ENCODE results near the gene SATB1. TPM values are rescaled to one million over a fixed set of nuclear protein-coding genes. Genes with fewer than 3 reads are reported as not detected.
A peak's percentile ranks its signal among the peaks of the same experiment; 100 is the strongest.

SATB1 gene
- total and polyA plus RNA-seq, 7 experiments from 2014 or later = 258 to 482 (median 395) TPM

DNA sequence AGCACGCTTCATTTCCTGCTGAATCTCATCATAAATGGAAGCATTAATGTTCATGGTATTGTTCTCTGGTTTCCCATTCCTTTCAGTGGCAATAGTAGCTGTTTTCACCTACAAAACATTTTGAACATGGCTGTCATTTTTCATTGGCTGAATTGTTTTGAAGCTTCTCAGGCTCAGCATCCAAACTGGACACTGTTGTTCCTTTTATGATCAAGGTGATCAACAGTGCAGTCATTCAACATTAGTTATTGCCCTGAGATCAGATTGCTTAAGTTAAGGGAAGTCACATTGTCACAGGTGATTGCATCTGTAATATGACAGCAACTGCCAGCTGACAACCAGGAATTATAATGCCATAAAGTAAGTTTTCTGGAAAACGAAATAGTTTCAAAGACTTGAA, 46.9 kb downstream of the SATB1 start:
- Histone ChIP-seq H3K27ac (ENCODE audit: low read depth, low read length) (no peak overlapping the region), H3K27me3 (ENCODE audit: control insufficient read depth in 2 of 2, insufficient read depth in 2 of 2, low read length in 2 of 2) (no peaks in the 10 kb centered on the region), H3K4me3 (ENCODE audit: low read length) (no peak overlapping the region), H3K9me3 (ENCODE audit: control insufficient read depth in 2 of 3, low read length in 3 of 3) (no peaks in the 10 kb centered on the region), H3K4me1 (ENCODE audit: control insufficient read depth in 2 of 2, insufficient read depth in 2 of 2, low read length in 2 of 2) (peaks cover 4 to 76% of the 10 kb centered on the region in 2 donors), H3K36me3 (ENCODE audit: control insufficient read depth in 2 of 3, insufficient read depth in 3 of 3, low read length in 3 of 3) (peaks cover 0 to 43% (median 22%) of the 10 kb centered on the region in 3 experiments)
- H3K9me3 Mint-ChIP-seq = no peaks in the 10 kb centered on the region
- ChIA-PET CTCF (interaction anchor here (1.4 kb wide), 1 partner anchor 9 kb away, joined by 3 read pairs; no protein-coding TSS in a partner anchor), POLR2A (interaction anchor here (0.9 to 1.1 kb wide), 2 partner anchors 20 to 53 kb away, joined by 3 to 4 read pairs; no protein-coding TSS in a partner anchor)
- peaks cover 7 to 52% (median 45%) of the 10 kb centered on the region in 5 donors for H3K36me3 Mint-ChIP-seq
- no peaks in the 10 kb centered on the region for H3K27me3 Mint-ChIP-seq
- peaks cover 38 to 98% (median 89%) of the 10 kb centered on the region in 7 donors for H3K4me1 Mint-ChIP-seq
- intact Hi-C loops (cut with micrococcal nuclease) = no loop called here
- ATAC-seq = no peak
- H3K27ac Mint-ChIP-seq = peak overlapping the region; percentile 30 to 88 (median 65)
- peak overlapping the region in 7 of 10 donors; percentile 10 to 61 (median 41) for H3K4me3 Mint-ChIP-seq
- no peak for DNase-seq

DNA sequence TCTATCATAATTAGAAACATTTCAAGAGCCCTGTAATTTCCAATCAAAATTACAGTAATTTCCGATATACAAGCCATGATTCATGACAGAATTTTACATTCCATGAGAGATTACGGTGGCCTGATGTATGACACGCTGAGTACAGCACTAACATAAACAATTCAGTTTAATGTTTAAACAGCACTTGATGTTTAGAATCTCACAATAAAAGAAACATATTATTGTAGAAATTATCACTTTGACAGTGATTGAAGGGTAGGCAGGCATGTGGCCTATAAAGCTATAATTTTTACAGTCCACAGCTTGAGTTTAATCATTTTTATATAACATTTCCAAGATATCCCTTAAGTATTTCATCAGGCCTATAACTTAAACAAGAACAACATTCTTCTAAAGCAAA, 48.5 kb downstream of the SATB1 start:
- Mint-ChIP-seq H3K9me3 (no peaks in the 10 kb centered on the region), H3K4me3 (peak overlapping the region in 2 of 10 donors; percentile 61 to 82), H3K36me3 (peaks cover 7 to 53% (median 43%) of the 10 kb centered on the region in 5 donors), H3K4me1 (peaks cover 47 to 99% (median 92%) of the 10 kb centered on the region in 7 donors), H3K27ac (peak overlapping the region in 2 of 9 donors; percentile 32 to 81), H3K27me3 (no peaks in the 10 kb centered on the region)
- DNase-seq (no peak), ATAC-seq (no peak)
- Histone ChIP-seq H3K36me3 (ENCODE audit: control insufficient read depth in 2 of 3, insufficient read depth in 3 of 3, low read length in 3 of 3) (peaks cover 0 to 39% (median 19%) of the 10 kb centered on the region in 3 experiments), H3K27me3 (ENCODE audit: control insufficient read depth in 2 of 2, insufficient read depth in 2 of 2, low read length in 2 of 2) (no peaks in the 10 kb centered on the region), H3K27ac (ENCODE audit: low read depth, low read length) (no peak overlapping the region), H3K4me1 (ENCODE audit: control insufficient read depth in 2 of 2, insufficient read depth in 2 of 2, low read length in 2 of 2) (peaks cover 10 to 81% of the 10 kb centered on the region in 2 donors), H3K4me3 (ENCODE audit: low read length) (no peak overlapping the region), H3K9me3 (ENCODE audit: control insufficient read depth in 2 of 3, low read length in 3 of 3) (no peaks in the 10 kb centered on the region)
- intact Hi-C loops (cut with micrococcal nuclease) = no loop called here
- ChIA-PET CTCF (no interaction called here), POLR2A (no interaction called here)

DNA sequence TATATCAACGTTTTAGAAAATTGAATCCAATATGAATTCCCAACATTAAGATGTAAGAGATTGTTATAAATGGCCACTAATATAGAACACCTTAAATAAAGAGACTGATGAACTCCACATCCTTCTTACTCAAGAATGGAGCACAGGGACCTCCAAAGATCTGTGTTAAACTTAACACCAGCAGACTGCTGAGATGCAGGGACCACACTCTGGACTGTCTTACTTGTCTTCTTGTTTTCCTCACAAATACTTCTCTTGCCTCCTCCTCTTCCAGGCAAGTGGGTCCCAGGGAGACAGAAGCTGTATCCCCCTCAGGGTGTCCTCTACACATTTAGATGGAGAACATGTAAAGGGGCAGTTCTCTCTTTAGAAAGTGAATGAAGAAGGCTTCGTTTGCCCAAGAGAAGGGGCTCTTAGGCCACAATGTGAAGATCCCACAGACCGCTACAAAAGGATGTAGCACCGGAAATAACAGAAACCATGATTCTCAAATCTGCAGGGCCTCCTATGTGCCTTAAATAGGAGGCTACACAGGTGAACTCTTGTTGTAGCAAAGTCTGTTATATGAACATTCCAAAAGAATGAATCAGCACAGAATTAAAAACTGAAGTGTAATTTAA, 52.2 kb downstream of the SATB1 start:
- H3K4me1 Mint-ChIP-seq = peaks cover 59 to 100% (median 95%) of the 10 kb centered on the region in 7 donors
- CTCF ChIA-PET = no interaction called here
- no peaks in the 10 kb centered on the region for H3K9me3 ChIP-seq (ENCODE audit: control insufficient read depth in 2 of 3, low read length in 3 of 3)
- POLR2A ChIA-PET = interaction anchor here (0.7 to 1.6 kb wide), 3 partner anchors 18 to 52 kb away, joined by 3 to 6 read pairs (median 3); partner anchors contain the start of gene SATB1
- H3K27me3 ChIP-seq (ENCODE audit: control insufficient read depth in 2 of 2, insufficient read depth in 2 of 2, low read length in 2 of 2) = no peaks in the 10 kb centered on the region
- peak overlapping the region; percentile 30 to 82 (median 62) for H3K4me3 Mint-ChIP-seq
- ATAC-seq (peak; percentile 74), DNase-seq (peak in 7 of 9 donors; percentile 24 to 62 (median 45))
- no peaks in the 10 kb centered on the region for H3K27me3 Mint-ChIP-seq
- intact Hi-C loops (cut with micrococcal nuclease) = loop anchor here (1.0 to 5.0 kb wide), 3 partner anchors 9 to 614 kb away; no protein-coding TSS in a partner anchor
- H3K9me3 Mint-ChIP-seq = no peaks in the 10 kb centered on the region
- peak overlapping the region; percentile 8 for H3K27ac ChIP-seq (ENCODE audit: low read depth, low read length)
- peak overlapping the region; percentile 76 to 94 (median 87) for H3K27ac Mint-ChIP-seq
- peaks cover 0 to 36% (median 19%) of the 10 kb centered on the region in 3 experiments for H3K36me3 ChIP-seq (ENCODE audit: control insufficient read depth in 2 of 3, insufficient read depth in 3 of 3, low read length in 3 of 3)
- peaks cover 7 to 61% (median 47%) of the 10 kb centered on the region in 5 donors for H3K36me3 Mint-ChIP-seq
- H3K4me1 ChIP-seq (ENCODE audit: control insufficient read depth in 2 of 2, insufficient read depth in 2 of 2, low read length in 2 of 2) = peaks cover 10 to 72% of the 10 kb centered on the region in 2 donors
- H3K4me3 ChIP-seq (ENCODE audit: low read length) = no peak overlapping the region

DNA sequence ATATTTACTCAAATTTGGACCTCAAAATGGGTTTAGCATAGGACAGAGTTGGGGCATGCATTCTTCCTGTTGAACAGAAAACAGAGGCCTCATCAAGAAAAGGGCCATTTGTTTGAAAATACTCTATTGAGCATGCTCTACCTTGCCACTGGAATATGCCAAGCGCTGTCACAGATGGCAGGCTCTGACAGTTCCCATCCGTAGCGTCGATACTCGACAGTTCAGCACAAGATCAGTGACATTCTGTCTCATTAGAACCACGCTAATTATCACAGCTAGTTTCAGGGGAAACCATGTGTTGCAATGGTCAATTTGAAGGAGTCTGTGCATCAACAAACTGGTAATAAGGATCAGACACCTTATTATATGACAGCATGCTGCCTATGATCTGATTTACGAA, 54.5 kb downstream of the SATB1 start:
- CTCF ChIA-PET = no interaction called here
- peaks cover 0 to 34% (median 24%) of the 10 kb centered on the region in 3 experiments for H3K36me3 ChIP-seq (ENCODE audit: control insufficient read depth in 2 of 3, insufficient read depth in 3 of 3, low read length in 3 of 3)
- no peak overlapping the region for H3K4me3 ChIP-seq (ENCODE audit: low read length)
- Mint-ChIP-seq H3K9me3 (peaks cover 0 to 1% (median 0%) of the 10 kb centered on the region in 11 donors), H3K4me1 (peaks cover 59 to 100% (median 99%) of the 10 kb centered on the region in 7 donors), H3K36me3 (peaks cover 24 to 68% (median 56%) of the 10 kb centered on the region in 5 donors), H3K4me3 (peak overlapping the region in 9 of 10 donors; percentile 2 to 74 (median 49)), H3K27me3 (no peaks in the 10 kb centered on the region), H3K27ac (peak overlapping the region; percentile 34 to 89 (median 76))
- ATAC-seq (peak; percentile 20), DNase-seq (peak in 1 of 9 donors; percentile 17)
- H3K27ac ChIP-seq (ENCODE audit: low read depth, low read length) = peak overlapping the region; percentile 13
- POLR2A ChIA-PET = interaction anchor here (0.6 kb wide), 1 partner anchor 1584 kb away, joined by 3 read pairs; no protein-coding TSS in a partner anchor
- H3K27me3 ChIP-seq (ENCODE audit: control insufficient read depth in 2 of 2, insufficient read depth in 2 of 2, low read length in 2 of 2) = no peaks in the 10 kb centered on the region
- H3K4me1 ChIP-seq (ENCODE audit: control insufficient read depth in 2 of 2, insufficient read depth in 2 of 2, low read length in 2 of 2) = peaks cover 10 to 58% of the 10 kb centered on the region in 2 donors
- no peaks in the 10 kb centered on the region for H3K9me3 ChIP-seq (ENCODE audit: control insufficient read depth in 2 of 3, low read length in 3 of 3)
- intact Hi-C loops (cut with micrococcal nuclease) = loop anchor here (2.0 to 5.0 kb wide), 2 partner anchors 16 to 617 kb away; no protein-coding TSS in a partner anchor

DNA sequence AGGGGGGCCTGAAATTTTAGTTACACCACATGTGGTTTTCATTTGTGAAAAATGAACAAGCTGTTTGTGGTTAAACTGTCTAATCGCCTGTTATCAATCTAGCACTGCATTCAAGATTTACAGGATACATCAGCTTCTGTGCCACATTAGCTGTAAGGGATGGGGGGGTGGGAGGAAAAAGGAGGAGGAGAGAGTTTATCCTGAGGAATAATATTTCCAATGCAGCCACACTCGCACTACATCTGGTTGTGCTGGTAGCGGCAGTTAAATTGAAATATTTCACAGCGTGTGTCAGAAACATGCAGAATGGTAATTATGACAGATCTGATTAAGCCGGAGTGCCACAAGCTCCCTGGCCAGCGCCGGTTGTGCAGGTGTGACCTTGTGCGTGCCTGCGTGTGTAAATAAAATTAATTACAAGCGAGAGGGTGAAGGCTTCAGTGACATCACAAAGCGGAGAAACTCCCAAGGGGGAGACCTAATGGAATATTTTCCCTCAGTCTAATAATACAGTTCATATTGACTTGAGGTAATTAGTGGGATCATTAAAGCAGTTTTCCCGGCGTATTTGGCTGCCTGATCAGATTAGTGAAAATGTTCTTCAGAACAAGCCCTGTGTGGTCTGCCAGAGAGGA, 55.5 kb downstream of the SATB1 start:
- no peak for DNase-seq
- H3K27me3 Mint-ChIP-seq = no peaks in the 10 kb centered on the region
- peaks cover 24 to 62% (median 51%) of the 10 kb centered on the region in 5 donors for H3K36me3 Mint-ChIP-seq
- ChIA-PET POLR2A (interaction anchor here (1.2 kb wide), 1 partner anchor 11 kb away, joined by 6 read pairs; no protein-coding TSS in a partner anchor), CTCF (interaction anchor here (1.0 kb wide), 1 partner anchor 75 kb away, joined by 3 read pairs; no protein-coding TSS in a partner anchor)
- Histone ChIP-seq H3K36me3 (ENCODE audit: control insufficient read depth in 2 of 3, insufficient read depth in 3 of 3, low read length in 3 of 3) (peaks cover 0 to 24% (median 23%) of the 10 kb centered on the region in 3 experiments), H3K4me3 (ENCODE audit: low read length) (no peak overlapping the region), H3K27me3 (ENCODE audit: control insufficient read depth in 2 of 2, insufficient read depth in 2 of 2, low read length in 2 of 2) (no peaks in the 10 kb centered on the region), H3K4me1 (ENCODE audit: control insufficient read depth in 2 of 2, insufficient read depth in 2 of 2, low read length in 2 of 2) (peaks cover 10 to 48% of the 10 kb centered on the region in 2 donors), H3K9me3 (ENCODE audit: control insufficient read depth in 2 of 3, low read length in 3 of 3) (no peaks in the 10 kb centered on the region), H3K27ac (ENCODE audit: low read depth, low read length) (peak overlapping the region; percentile 4)
- H3K4me1 Mint-ChIP-seq = peaks cover 55 to 100% (median 99%) of the 10 kb centered on the region in 7 donors
- intact Hi-C loops (cut with micrococcal nuclease) = loop anchor here (2.0 to 5.0 kb wide), 2 partner anchors 15 to 618 kb away; no protein-coding TSS in a partner anchor
- peak overlapping the region; percentile 26 to 89 (median 78) for H3K27ac Mint-ChIP-seq
- peaks cover 0 to 1% (median 0%) of the 10 kb centered on the region in 11 donors for H3K9me3 Mint-ChIP-seq
- ATAC-seq = no peak
- peak overlapping the region in 9 of 10 donors; percentile 23 to 74 (median 56) for H3K4me3 Mint-ChIP-seq

DNA sequence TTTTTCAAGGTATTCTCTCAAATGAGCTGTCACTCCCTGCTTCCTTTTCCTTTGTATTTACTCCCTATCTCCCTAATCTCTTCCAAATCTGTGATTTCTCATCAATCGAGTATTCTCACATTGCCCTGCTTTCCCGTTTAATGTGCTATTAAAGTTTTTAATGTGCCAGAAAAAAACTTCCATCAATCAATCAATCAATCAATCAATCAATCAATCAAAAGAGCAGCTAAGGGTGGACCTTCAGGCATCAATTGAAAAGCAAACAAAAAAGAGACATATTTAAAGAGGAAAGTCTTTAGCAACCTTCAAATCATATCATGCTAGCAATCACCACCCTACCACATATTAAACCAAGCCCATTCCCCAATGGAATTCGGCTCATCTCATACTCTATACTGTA, 58.9 kb downstream of the SATB1 start:
- POLR2A ChIA-PET = interaction anchor here (0.5 kb wide), 1 partner anchor 57 kb away, joined by 3 read pairs; no protein-coding TSS in a partner anchor
- intact Hi-C loops (cut with micrococcal nuclease) = loop anchor here in 1 of 2 donors (2.0 kb wide), 1 partner anchor 15 kb away; no protein-coding TSS in a partner anchor
- DNase-seq (no peak), ATAC-seq (no peak)
- no peak overlapping the region for H3K4me3 ChIP-seq (ENCODE audit: low read length)
- Mint-ChIP-seq H3K27me3 (no peaks in the 10 kb centered on the region), H3K27ac (peak overlapping the region; percentile 42 to 86 (median 73)), H3K9me3 (peaks cover 0 to 1% (median 0%) of the 10 kb centered on the region in 11 donors), H3K4me1 (peaks cover 39 to 96% (median 89%) of the 10 kb centered on the region in 7 donors), H3K4me3 (peak overlapping the region in 2 of 10 donors; percentile 33 to 40), H3K36me3 (peaks cover 23 to 58% (median 41%) of the 10 kb centered on the region in 5 donors)
- H3K27me3 ChIP-seq (ENCODE audit: control insufficient read depth in 2 of 2, insufficient read depth in 2 of 2, low read length in 2 of 2) = no peaks in the 10 kb centered on the region
- no peaks in the 10 kb centered on the region for H3K9me3 ChIP-seq (ENCODE audit: control insufficient read depth in 2 of 3, low read length in 3 of 3)
- CTCF ChIA-PET = interaction anchor here (0.6 kb wide), 1 partner anchor 24 kb away, joined by 3 read pairs; no protein-coding TSS in a partner anchor
- H3K27ac ChIP-seq (ENCODE audit: low read depth, low read length) = no peak overlapping the region
- peaks cover 0 to 18% of the 10 kb centered on the region in 2 donors for H3K4me1 ChIP-seq (ENCODE audit: control insufficient read depth in 2 of 2, insufficient read depth in 2 of 2, low read length in 2 of 2)
- H3K36me3 ChIP-seq (ENCODE audit: control insufficient read depth in 2 of 3, insufficient read depth in 3 of 3, low read length in 3 of 3) = peaks cover 0 to 29% (median 18%) of the 10 kb centered on the region in 3 experiments
